NCI-H524 (cell line): ENCODE measurements around the gene IKBKG.
"Not testable (repeated sequence)": the region's sequence is repeated elsewhere in the genome, so short reads cannot be mapped to it uniquely, and the experiment has no call there.

Source experiments
- DNase-seq, 2 experiments: peaks; one replicate each; lab custom pipeline; 2025; lab: John Stamatoyannopoulos, UW

The IKBKG gene

GRCh38 chrX:154605566-154605965, 58.1 kb downstream of the IKBKG start:
- no peak for DNase-seq

GRCh38 chrX:154607370-154607769, 60.0 kb downstream of the IKBKG start:
- no peak for DNase-seq

- DNase-seq = not testable (repeated sequence)
Observed at GRCh38 chrX:154607976-154608375, 60.6 kb downstream of the IKBKG start.

- DNase-seq = not testable (repeated sequence)
Observed at GRCh38 chrX:154608823-154609222, 61.4 kb downstream of the IKBKG start.

GRCh38 chrX:154611146-154611545, 63.7 kb downstream of the IKBKG start:
- not testable (repeated sequence) for DNase-seq

GRCh38 chrX:154613586-154613985, 66.2 kb downstream of the IKBKG start:
- DNase-seq = not testable (repeated sequence)
